IMR-90 (cell line): ENCODE data around the gene COL6A5. TPM values are rescaled to one million over a fixed set of nuclear protein-coding genes. Genes with fewer than 3 reads are reported as not detected.

ENCODE experiments used
- ATAC-seq: fragments of 200-7000 bp; cut with Tn5 transposase; 2 replicates; pipeline ENCODE4 v1.9.1; 2020; ENCODE audit warnings: low read depth, mild to moderate bottlenecking, moderate library complexity
- BruUV-seq: library from RNA; stranded (reverse); fragments of 400-500 nt; replicated peaks from 2 replicates; lab custom pipeline; 2021; lab: Mats Ljungman, UMichigan
- CTCF ChIA-PET: fragments of 300-600 bp; formaldehyde crosslinking; extraction: SDS; loops from one replicate; lab custom pipeline; 2021; ENCODE audit warnings: antibody characterized with exemption; lab: Yijun Ruan, JAX
- POLR2A ChIA-PET: fragments of 300-600 bp; sonication (Branson Sonifier 250); formaldehyde crosslinking; loops from one replicate; lab custom pipeline; 2022; ENCODE audit warnings: antibody characterized with exemption; ENCODE audit not compliant: unreplicated experiment; lab: Charles Lee
- DNase-seq: peaks from one replicate; pipeline ENCODE4 v3.0.0; 2013
- H2AFZ ChIP-seq: replicated peaks from 2 replicates; pipeline ENCODE3; 2013; ENCODE audit warnings: low read length, mild to moderate bottlenecking; ENCODE audit not compliant: poor library complexity
- H2AK5ac ChIP-seq: 2 replicates; pipeline ENCODE4 v1.6.1; 2013; ENCODE audit warnings: low read depth, low read length, inconsistent platforms
- H2AK9ac ChIP-seq: replicated peaks from 2 replicates; pipeline ENCODE3; 2013; ENCODE audit warnings: mild to moderate bottlenecking, low read depth, low read length, moderate library complexity; ENCODE audit not compliant: poor library complexity
- H2BK120ac ChIP-seq: 2 replicates; pipeline ENCODE4 v1.6.1; 2013; ENCODE audit warnings: low read depth, low read length, inconsistent platforms
- H2BK15ac ChIP-seq: 3 replicates; pipeline ENCODE4 v1.6.1; 2013; ENCODE audit warnings: low read depth, low read length, inconsistent platforms
- H2BK20ac ChIP-seq: 2 replicates; pipeline ENCODE4 v1.6.1; 2013; ENCODE audit warnings: low read depth, mild to moderate bottlenecking, inconsistent platforms, low read length, moderate library complexity
- H2BK5ac ChIP-seq: 2 replicates; pipeline ENCODE4 v1.6.1; 2013; ENCODE audit warnings: mild to moderate bottlenecking, low read depth, low read length, inconsistent platforms; ENCODE audit not compliant: poor library complexity, severe bottlenecking
- H3K14ac ChIP-seq: replicated peaks from 2 replicates; pipeline ENCODE4 v1.6.1; 2013; ENCODE audit warnings: low read depth, low read length, inconsistent platforms
- H3K18ac ChIP-seq: 2 replicates; pipeline ENCODE4 v1.6.1; 2013; ENCODE audit warnings: low read depth, low read length, control low read depth
- H3K23ac ChIP-seq: 2 replicates; pipeline ENCODE4 v1.6.1; 2013; ENCODE audit warnings: low read depth, low read length, inconsistent platforms
- H3K27ac ChIP-seq: 2 replicates; pipeline ENCODE4 v1.5.1; 2013; ENCODE audit warnings: mild to moderate bottlenecking, control low read depth, low read length; ENCODE audit not compliant: insufficient read depth
- H3K27me3 ChIP-seq: 2 replicates; pipeline ENCODE4 v1.6.1; 2013; ENCODE audit warnings: low read length; ENCODE audit not compliant: control insufficient read depth, insufficient read depth
- H3K36me3 ChIP-seq: 2 replicates; pipeline ENCODE4 v1.6.1; 2013; ENCODE audit warnings: low read length, mixed read lengths; ENCODE audit not compliant: control insufficient read depth, insufficient read depth
- H3K4ac ChIP-seq: 2 replicates; pipeline ENCODE4 v1.6.1; 2013; ENCODE audit warnings: low read depth, low read length, inconsistent platforms
- H3K4me1 ChIP-seq: 2 replicates; pipeline ENCODE4 v1.6.1; 2013; ENCODE audit warnings: low read length, mixed read lengths; ENCODE audit not compliant: control insufficient read depth, insufficient read depth
- H3K4me2 ChIP-seq: 2 replicates; pipeline ENCODE4 v1.6.1; 2013; ENCODE audit warnings: low read depth, mild to moderate bottlenecking, control low read depth, low read length, moderate library complexity
- H3K4me3 ChIP-seq: 2 replicates; pipeline ENCODE4 v1.5.1; 2013; ENCODE audit warnings: low read depth, mild to moderate bottlenecking, control low read depth, low read length, moderate library complexity; ENCODE audit not compliant: insufficient read depth
- H3K56ac ChIP-seq: 2 replicates; pipeline ENCODE4 v1.6.1; 2013; ENCODE audit warnings: low read length, inconsistent platforms; ENCODE audit not compliant: insufficient read depth; ENCODE audit errors: extremely low read depth
- H3K79me1 ChIP-seq, 2 experiments: 2 replicates each; pipeline ENCODE4 v1.6.1; 2013; ENCODE audit warnings: low read length in 2 of 2, inconsistent platforms in 1 of 2, low read depth in 1 of 2
- H3K9ac ChIP-seq: 2 replicates; pipeline ENCODE4 v1.6.1; 2013; ENCODE audit warnings: low read depth, low read length, control low read depth
- H3K9me1 ChIP-seq: 2 replicates; pipeline ENCODE4 v1.6.1; 2013; ENCODE audit warnings: low read length, inconsistent platforms; ENCODE audit not compliant: insufficient read depth
- H3K9me3 ChIP-seq: 2 replicates; pipeline ENCODE4 v1.6.1; 2013; ENCODE audit warnings: low read length; ENCODE audit not compliant: control insufficient read depth, insufficient read depth
- H4K20me1 ChIP-seq: 2 replicates; pipeline ENCODE4 v1.6.1; 2013; ENCODE audit warnings: low read length, inconsistent platforms; ENCODE audit not compliant: insufficient read depth
- H4K5ac ChIP-seq: 2 replicates; pipeline ENCODE4 v1.6.1; 2013; ENCODE audit warnings: mild to moderate bottlenecking, low read depth, low read length, control low read depth
- H4K8ac ChIP-seq, 2 experiments: 2 replicates each; pipeline ENCODE4 v1.6.1; 2013; ENCODE audit warnings: low read depth in 2 of 2, low read length in 2 of 2, control low read depth in 1 of 2, inconsistent platforms in 1 of 2
- H4K91ac ChIP-seq: 2 replicates; pipeline ENCODE4 v1.6.1; 2013; ENCODE audit warnings: low read depth, low read length, inconsistent platforms; ENCODE audit not compliant: insufficient read depth
- CEBPB ChIP-seq: IDR thresholded peaks from 2 replicates; pipeline ENCODE4 v1.6.1; 2012; ENCODE audit warnings: low read depth, low read length, improper control_type of control experiment
- CHD1 ChIP-seq: IDR thresholded peaks from 2 replicates; pipeline ENCODE4 v1.6.1; 2012; ENCODE audit warnings: low read depth, low read length, improper control_type of control experiment
- FOS ChIP-seq: fragments of 150-350 bp; IDR thresholded peaks from 2 replicates; pipeline ENCODE4 v1.6.1; 2016; ENCODE audit warnings: low read depth, low read length
- MAZ ChIP-seq: IDR thresholded peaks from 2 replicates; pipeline ENCODE4 v1.6.1; 2012; ENCODE audit warnings: low read depth, mild to moderate bottlenecking, low read length, improper control_type of control experiment, moderate library complexity, borderline replicate concordance
- MXI1 ChIP-seq: IDR thresholded peaks from 2 replicates; pipeline ENCODE4 v1.6.1; 2012; ENCODE audit warnings: low read depth, mild to moderate bottlenecking, low read length, moderate library complexity, borderline replicate concordance
- RAD21 ChIP-seq: IDR thresholded peaks from 2 replicates; pipeline ENCODE4 v1.6.1; 2012; ENCODE audit warnings: low read length, improper control_type of control experiment
- RCOR1 ChIP-seq: IDR thresholded peaks from 2 replicates; pipeline ENCODE4 v1.6.1; 2012; ENCODE audit warnings: mild to moderate bottlenecking, low read length, improper control_type of control experiment; ENCODE audit not compliant: insufficient replicate concordance
- WGBS, 2 experiments: methylation state at CpG; one replicate each; pipeline versions ENCODE4 v1.1.5 to v1.1.7; 2013; ENCODE audit warnings: missing lambda C conversion rate in 2 of 2; ENCODE audit not compliant: insufficient read length in 1 of 2; ENCODE audit errors: extremely low coverage in 2 of 2; 5-methylcytosine and 5-hydroxymethylcytosine counted together
- dilution Hi-C: fragments of 300-500 bp; cut with HindIII; formaldehyde crosslinking; loops from one replicate; pipeline ENCODE4 v1.14.3; 2018; ENCODE audit warnings: low sequenced_read_pairs; ENCODE audit not compliant: unreplicated experiment
- in situ Hi-C: fragments of 300-500 bp; cut with MboI; formaldehyde crosslinking; loops from 3 replicates; pipeline ENCODE4 v1.14.3; 2019; ENCODE audit warnings: low sequenced_read_pairs, inconsistent platforms, mixed read lengths
- intact Hi-C: fragments of 100-400 bp; cut with micrococcal nuclease; formaldehyde crosslinking; loops from 2 replicates; pipeline ENCODE4 v1.10.0; 2022
- polyA plus RNA-seq, 3 experiments: library from polyadenylated mRNA; depleted of rRNA; stranded (reverse); fragments of >200 nt; gene quantifications; 2 replicates each; pipeline ENCODE4 v1.2.3, GENCODE V29; 2012; ENCODE audit warnings: low replicate concordance in 1 of 3
- total RNA-seq: library from RNA; depleted of rRNA; stranded (reverse); fragments of >200 nt; gene quantifications from 2 replicates; pipeline ENCODE4 v1.2.3, GENCODE V29; 2012
- TF ChIP-seq, protein P1 (sequence below): fragments of 150-350 bp; IDR thresholded peaks from 2 replicates; pipeline ENCODE4 v1.6.1; 2016; ENCODE audit warnings: low read depth, mild to moderate bottlenecking, low read length, moderate library complexity, borderline replicate concordance
- TF ChIP-seq, protein P2 (sequence below): fragments of 150-350 bp; IDR thresholded peaks from 2 replicates; pipeline ENCODE4 v1.6.1; 2017; ENCODE audit warnings: mild to moderate bottlenecking, antibody characterized with exemption, low read length, low read depth

COL6A5 gene
- total and polyA plus RNA-seq, 2 of the 4 experiments (the other 2 are of a cell fraction) = not detected

DNA sequence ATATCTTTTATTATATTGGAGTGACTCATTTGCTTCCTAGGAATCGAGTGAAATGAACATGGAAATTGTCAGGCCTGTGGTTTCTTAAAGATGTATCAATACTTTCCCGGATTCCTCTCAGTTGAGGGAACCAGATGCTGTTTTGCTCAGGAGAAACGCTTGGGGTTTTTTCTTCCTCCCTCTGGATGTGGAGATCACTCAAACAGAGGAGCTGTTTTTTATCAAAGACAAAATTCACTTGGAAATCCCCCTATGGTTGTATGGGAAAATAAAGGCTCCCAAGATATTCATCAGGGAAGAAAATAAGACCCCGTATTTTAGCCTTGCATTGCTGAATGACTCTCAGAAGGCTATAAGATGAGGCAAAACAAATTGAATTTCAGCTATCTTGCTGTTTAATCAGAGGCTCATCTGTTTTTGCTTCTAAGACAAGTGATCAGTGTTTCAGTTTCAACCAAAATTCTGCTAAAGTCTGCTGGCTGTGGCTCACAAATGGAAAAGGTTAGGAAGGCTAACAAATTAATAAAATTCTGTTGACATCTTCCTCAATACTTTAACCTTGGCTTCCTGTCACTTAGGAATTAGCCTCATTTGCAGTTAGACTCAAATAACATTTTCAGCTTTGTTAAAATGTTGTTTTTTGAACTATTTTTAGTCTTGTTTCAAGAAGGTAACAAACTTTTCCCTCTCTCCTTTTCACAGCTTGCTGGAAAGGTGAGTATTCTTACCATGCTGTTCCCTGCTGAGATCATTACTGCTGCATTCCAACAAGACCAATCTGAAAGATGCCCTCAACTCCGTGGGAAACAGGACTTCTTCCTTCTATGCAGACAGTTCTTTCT, 83.6 kb downstream of the COL6A5 start:
- no peak overlapping the region for H3K56ac ChIP-seq
- dilution Hi-C loops = no loop called here
- H3K9me3 ChIP-seq = no peaks in the 10 kb centered on the region
- no peak overlapping the region for H2BK120ac ChIP-seq
- H4K91ac ChIP-seq = no peak overlapping the region
- H3K27ac ChIP-seq = no peak overlapping the region
- ChIA-PET CTCF (no interaction called here), POLR2A (no interaction called here)
- H3K36me3 ChIP-seq = no peaks in the 10 kb centered on the region
- no peak overlapping the region for H2BK20ac ChIP-seq
- in situ Hi-C loops = no loop called here
- H2AK5ac ChIP-seq = no peak overlapping the region
- no peak overlapping the region for H4K5ac ChIP-seq
- H3K18ac ChIP-seq = no peak overlapping the region
- no peaks in the 10 kb centered on the region for H3K27me3 ChIP-seq
- no peaks in the 10 kb centered on the region for H3K4me1 ChIP-seq
- H3K4me3 ChIP-seq = no peak overlapping the region
- ATAC-seq (no peak), DNase-seq (no peak)
- no peak overlapping the region for H2AK9ac ChIP-seq
- H2BK15ac ChIP-seq = no peak overlapping the region
- H4K20me1 ChIP-seq = no peaks in the 10 kb centered on the region
- H3K4me2 ChIP-seq = no peak overlapping the region
- intact Hi-C loops = no loop called here
- H3K14ac ChIP-seq = no peak overlapping the region
- no peak overlapping the region for H3K9ac ChIP-seq
- no peaks in the 10 kb centered on the region for H3K9me1 ChIP-seq
- no peak overlapping the region for H3K4ac ChIP-seq
- WGBS, 2 experiments = 33% methylated on average over 1 of the region's 5 CpGs; no CpG with 5 or more reads in 1 of the 2 experiments
- no peaks in the 10 kb centered on the region for H3K79me1 ChIP-seq
- H2BK5ac ChIP-seq = no peak overlapping the region
- no peak overlapping the region for H3K23ac ChIP-seq
- TF ChIP-seq MXI1 = no peak
- TF ChIP-seq RAD21 = no peak
- no peak for TF ChIP-seq RCOR1
- TF ChIP-seq, protein P1, sequence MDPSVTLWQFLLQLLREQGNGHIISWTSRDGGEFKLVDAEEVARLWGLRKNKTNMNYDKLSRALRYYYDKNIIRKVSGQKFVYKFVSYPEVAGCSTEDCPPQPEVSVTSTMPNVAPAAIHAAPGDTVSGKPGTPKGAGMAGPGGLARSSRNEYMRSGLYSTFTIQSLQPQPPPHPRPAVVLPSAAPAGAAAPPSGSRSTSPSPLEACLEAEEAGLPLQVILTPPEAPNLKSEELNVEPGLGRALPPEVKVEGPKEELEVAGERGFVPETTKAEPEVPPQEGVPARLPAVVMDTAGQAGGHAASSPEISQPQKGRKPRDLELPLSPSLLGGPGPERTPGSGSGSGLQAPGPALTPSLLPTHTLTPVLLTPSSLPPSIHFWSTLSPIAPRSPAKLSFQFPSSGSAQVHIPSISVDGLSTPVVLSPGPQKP = no peak
- TF ChIP-seq MAZ = no peak
- TF ChIP-seq, protein P2, sequence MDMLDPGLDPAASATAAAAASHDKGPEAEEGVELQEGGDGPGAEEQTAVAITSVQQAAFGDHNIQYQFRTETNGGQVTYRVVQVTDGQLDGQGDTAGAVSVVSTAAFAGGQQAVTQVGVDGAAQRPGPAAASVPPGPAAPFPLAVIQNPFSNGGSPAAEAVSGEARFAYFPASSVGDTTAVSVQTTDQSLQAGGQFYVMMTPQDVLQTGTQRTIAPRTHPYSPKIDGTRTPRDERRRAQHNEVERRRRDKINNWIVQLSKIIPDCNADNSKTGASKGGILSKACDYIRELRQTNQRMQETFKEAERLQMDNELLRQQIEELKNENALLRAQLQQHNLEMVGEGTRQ = no peak
- TF ChIP-seq CEBPB = no peak
- TF ChIP-seq FOS = no peak
- TF ChIP-seq CHD1 = no peak
- no TSS peak for BruUV-seq
- no peak overlapping the region for H2AFZ ChIP-seq
- no peak overlapping the region for H4K8ac ChIP-seq
